ENCODE measurements around the gene SLC1A5. TPM values are rescaled to one million over a fixed set of nuclear protein-coding genes. Genes with fewer than 3 reads are reported as not detected.
A peak's percentile ranks its signal among the peaks of the same experiment; 100 is the strongest.

The SLC1A5 gene
- total RNA-seq, 6 experiments from 2014 or later: 263 to 310 (median 281) TPM

DNA sequence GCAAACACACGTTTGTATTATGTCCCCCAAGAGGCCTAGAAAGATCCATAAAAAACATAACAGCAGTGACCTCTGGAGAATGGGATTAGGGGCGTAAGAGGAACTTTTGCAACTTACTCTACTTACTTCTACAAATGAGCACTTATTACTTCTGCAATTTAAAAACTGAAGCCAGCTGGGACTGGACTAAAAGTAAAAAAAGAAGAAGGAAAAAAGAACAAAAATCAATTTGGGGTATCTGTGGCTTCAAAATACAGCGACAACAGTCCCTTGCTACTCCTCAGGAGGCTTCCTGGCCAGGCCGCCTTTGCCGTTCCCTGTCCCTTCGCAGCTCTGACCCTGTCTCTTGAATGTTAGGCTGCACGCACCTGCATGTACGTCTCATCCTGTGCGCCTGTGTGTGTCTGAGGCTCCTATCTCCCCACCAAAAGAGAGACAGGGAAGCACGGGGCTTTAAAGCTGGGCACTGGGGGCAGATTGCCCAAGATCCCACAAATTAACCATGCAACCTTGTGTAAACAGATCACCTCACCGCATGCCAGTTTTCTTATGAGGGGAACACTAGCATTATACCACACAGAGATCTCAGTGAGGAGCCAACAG lies 54.6 kb downstream of the SLC1A5 start:
- no peak overlapping the region for H3K4me3 Mint-ChIP-seq
- TF ChIP-seq, protein P1, sequence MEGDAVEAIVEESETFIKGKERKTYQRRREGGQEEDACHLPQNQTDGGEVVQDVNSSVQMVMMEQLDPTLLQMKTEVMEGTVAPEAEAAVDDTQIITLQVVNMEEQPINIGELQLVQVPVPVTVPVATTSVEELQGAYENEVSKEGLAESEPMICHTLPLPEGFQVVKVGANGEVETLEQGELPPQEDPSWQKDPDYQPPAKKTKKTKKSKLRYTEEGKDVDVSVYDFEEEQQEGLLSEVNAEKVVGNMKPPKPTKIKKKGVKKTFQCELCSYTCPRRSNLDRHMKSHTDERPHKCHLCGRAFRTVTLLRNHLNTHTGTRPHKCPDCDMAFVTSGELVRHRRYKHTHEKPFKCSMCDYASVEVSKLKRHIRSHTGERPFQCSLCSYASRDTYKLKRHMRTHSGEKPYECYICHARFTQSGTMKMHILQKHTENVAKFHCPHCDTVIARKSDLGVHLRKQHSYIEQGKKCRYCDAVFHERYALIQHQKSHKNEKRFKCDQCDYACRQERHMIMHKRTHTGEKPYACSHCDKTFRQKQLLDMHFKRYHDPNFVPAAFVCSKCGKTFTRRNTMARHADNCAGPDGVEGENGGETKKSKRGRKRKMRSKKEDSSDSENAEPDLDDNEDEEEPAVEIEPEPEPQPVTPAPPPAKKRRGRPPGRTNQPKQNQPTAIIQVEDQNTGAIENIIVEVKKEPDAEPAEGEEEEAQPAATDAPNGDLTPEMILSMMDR (IDR thresholded peaks at IDR 0.05): no peak
- H3K27me3 Mint-ChIP-seq (ENCODE audit: insufficient read depth): peaks cover 5% of the 10 kb centered on the region
- DNase-seq: no peak
- H3K4me1 Mint-ChIP-seq (ENCODE audit: low read depth): peaks cover 37% of the 10 kb centered on the region
- peaks cover 35% of the 10 kb centered on the region for H3K36me3 Mint-ChIP-seq (ENCODE audit: low read depth)
- peak overlapping the region; percentile 31; the same call in 1 of the 2 replicates for H3K27ac Mint-ChIP-seq
- no peaks in the 10 kb centered on the region for H3K9me3 Mint-ChIP-seq

DNA sequence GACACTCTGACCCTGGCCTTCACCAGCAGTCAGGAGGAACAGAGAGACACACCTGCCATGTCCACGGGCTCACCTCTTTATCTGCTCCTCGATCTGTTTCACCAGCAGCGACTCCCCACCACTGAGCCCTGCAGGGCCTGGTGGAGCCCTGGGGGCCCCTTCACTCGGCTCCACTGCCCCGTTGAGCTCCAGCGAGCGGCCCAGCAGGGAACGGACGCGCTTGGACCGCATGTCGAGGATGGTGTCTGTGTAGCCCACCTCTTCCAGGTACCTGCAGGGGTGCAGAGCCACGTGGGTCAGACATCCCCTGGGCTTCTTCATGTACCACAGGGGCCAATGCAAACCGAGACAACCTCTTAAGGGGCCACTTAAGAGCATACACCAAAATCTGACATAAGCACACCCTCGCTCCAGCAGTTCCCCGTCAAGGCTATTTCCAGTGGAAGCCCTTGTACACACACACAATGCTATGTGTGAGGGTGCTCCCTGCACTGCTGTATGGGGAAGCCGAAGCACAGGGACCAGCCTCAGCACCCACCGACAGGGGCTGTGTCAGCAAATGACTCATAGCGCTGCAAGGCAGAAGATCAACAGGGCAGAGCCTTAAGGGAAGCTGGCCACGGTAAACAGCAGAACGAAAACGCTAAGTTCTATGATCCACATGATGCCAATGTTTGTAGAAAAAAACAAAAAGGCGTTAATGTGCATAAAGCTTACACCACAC lies 55.3 kb downstream of the SLC1A5 start:
- peaks cover 38% of the 10 kb centered on the region for H3K36me3 Mint-ChIP-seq (ENCODE audit: low read depth)
- TF ChIP-seq, protein P1 (IDR thresholded peaks at IDR 0.05): no peak
- no peaks in the 10 kb centered on the region for H3K9me3 Mint-ChIP-seq
- H3K4me3 Mint-ChIP-seq: no peak overlapping the region
- H3K27me3 Mint-ChIP-seq (ENCODE audit: insufficient read depth): peaks cover 5% of the 10 kb centered on the region
- H3K27ac Mint-ChIP-seq: 0 out of 2 replicates have a peak overlapping the region, but pooled peaks have one; percentile 31
- DNase-seq: no peak
- peaks cover 38% of the 10 kb centered on the region for H3K4me1 Mint-ChIP-seq (ENCODE audit: low read depth)

DNA sequence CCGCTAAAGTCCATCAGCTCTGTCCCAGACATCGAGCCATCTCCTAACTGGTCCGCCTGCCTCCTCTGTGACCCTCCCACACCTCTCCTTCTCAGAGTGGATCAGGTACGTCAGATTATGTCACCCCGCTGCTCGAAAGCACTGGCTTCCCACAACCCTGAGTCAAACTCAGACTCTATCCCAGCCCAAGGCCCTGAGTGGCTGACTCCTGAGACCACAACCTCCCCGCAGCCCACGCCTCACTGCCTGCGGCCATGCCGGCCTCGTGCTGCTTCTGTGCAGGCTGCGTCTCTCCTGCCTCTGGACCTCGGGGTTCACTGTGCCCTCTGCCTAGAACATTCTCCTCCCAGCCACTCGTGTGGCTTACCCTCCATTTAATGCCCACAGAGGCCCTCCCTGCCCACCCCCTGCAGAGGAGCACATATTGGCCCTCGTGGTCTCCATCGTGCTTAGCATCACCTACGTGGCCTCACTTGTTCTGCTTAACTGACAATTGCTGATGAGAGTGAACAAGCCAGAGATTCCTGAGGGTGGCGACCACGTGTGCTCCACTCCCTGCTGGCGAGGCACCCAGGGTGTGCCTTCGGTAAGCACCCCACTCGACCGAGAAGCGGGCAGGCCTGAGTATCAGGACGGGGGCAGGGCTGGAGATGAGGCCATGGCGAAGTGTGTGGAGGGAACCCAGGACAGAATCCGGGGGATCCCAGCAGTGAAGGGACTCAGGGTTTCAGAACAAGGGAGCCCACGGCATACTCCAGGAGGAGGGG lies 56.0 kb downstream of the SLC1A5 start:
- Mint-ChIP-seq H3K9me3 (no peaks in the 10 kb centered on the region), H3K4me3 (peak overlapping the region; percentile 65), H3K4me1 (ENCODE audit: low read depth) (peaks cover 38% of the 10 kb centered on the region), H3K27me3 (ENCODE audit: insufficient read depth) (peaks cover 5% of the 10 kb centered on the region), H3K36me3 (ENCODE audit: low read depth) (peaks cover 38% of the 10 kb centered on the region), H3K27ac (peak overlapping the region; percentile 88)
- no peak for DNase-seq
- TF ChIP-seq, protein P1 (IDR thresholded peaks at IDR 0.05): no peak

DNA sequence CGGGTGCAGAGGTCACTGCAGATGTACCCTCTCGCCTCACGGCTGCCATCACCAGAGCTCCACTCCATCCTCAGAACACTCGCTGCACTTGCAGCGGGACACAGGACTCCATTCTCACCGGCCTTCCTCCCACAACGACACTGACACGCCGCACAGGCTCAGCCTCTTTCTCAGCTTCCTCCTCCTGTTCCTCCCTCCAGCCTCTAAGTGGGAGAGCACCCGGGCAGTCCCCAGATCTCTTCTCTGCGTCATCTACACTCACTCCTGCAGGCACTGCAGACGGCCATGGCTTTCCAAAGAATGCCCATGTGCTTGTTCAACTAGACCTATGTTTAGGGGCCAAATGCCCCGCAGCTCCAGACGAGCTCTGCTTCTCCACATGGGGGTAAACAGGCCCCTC lies 56.8 kb downstream of the SLC1A5 start:
- Mint-ChIP-seq H3K27ac (peak overlapping the region; percentile 88), H3K36me3 (ENCODE audit: low read depth) (peaks cover 38% of the 10 kb centered on the region), H3K9me3 (no peaks in the 10 kb centered on the region), H3K27me3 (ENCODE audit: insufficient read depth) (peaks cover 5% of the 10 kb centered on the region), H3K4me3 (peak overlapping the region; percentile 65), H3K4me1 (ENCODE audit: low read depth) (peaks cover 38% of the 10 kb centered on the region)
- no peak for DNase-seq
- TF ChIP-seq, protein P1 (IDR thresholded peaks at IDR 0.05): no peak

DNA sequence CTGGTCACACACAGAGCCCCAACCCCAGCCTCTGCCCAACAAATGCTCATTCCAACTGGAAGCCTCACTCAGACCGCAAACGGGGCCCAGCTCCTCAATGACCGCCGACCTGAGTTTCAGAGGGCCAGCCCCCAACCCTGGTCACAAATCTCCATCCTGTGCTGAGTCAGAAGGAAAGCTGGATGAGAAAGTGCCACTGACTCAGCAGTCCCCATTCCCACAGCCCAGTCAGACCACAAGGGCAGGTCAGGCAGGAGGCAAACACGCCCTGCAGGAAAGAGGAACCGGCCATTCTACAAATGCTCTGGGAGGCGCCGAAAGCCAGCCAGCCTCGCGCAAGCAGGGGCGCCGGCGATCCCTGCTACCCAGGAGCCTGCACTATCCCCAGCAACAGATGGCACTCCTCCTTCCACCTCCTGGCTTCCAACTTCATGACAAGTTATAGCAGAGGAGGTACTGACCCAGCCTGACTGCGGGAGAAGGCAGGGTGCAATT lies 57.3 kb downstream of the SLC1A5 start:
- DNase-seq: peak; percentile 92
- TF ChIP-seq, protein P1 (IDR thresholded peaks at IDR 0.05): no peak
- H3K27ac Mint-ChIP-seq: peak overlapping the region; percentile 88
- peaks cover 38% of the 10 kb centered on the region for H3K4me1 Mint-ChIP-seq (ENCODE audit: low read depth)
- H3K9me3 Mint-ChIP-seq: no peaks in the 10 kb centered on the region
- H3K36me3 Mint-ChIP-seq (ENCODE audit: low read depth): peaks cover 38% of the 10 kb centered on the region
- peaks cover 5% of the 10 kb centered on the region for H3K27me3 Mint-ChIP-seq (ENCODE audit: insufficient read depth)
- H3K4me3 Mint-ChIP-seq: peak overlapping the region; percentile 65
